Measurements from ENCODE around the gene SERPINE3.

- TF ChIP-seq CTCF (IDR thresholded peaks at IDR 0.05) (no peak), EZH2phosphoT487 (IDR thresholded peaks at IDR 0.05) (no peak)
Observed at GRCh38 chr13:51311957-51312520, 27.5 kb upstream of the SERPINE3 start.
